ENCODE data around the gene POC1A. TPM values are rescaled to one million over a fixed set of nuclear protein-coding genes. Genes with fewer than 3 reads are reported as not detected.

POC1A gene
- polyA plus RNA-seq, 1 donor from 2014 or later: 1.3 TPM

- no peaks in the 10 kb centered on the region for H3F3A ChIP-seq (ENCODE audit: insufficient read depth, low read length, poor library complexity, severe bottlenecking)
- no peak overlapping the region for H3K9ac ChIP-seq (ENCODE audit: low read length)
- no peaks in the 10 kb centered on the region for H3K36me3 ChIP-seq (ENCODE audit: insufficient read depth, low read length)
- no peak for TF ChIP-seq TAF1 (IDR thresholded peaks at IDR 0.05; ENCODE audit: low read depth)
- TF ChIP-seq CTCF (IDR thresholded peaks at IDR 0.05; ENCODE audit: poor library complexity, severe bottlenecking): no peak
- TF ChIP-seq REST (IDR thresholded peaks at IDR 0.05; ENCODE audit: borderline replicate concordance): no peak
- no peak for TF ChIP-seq MXI1 (conservative IDR thresholded peaks at IDR 0.05; ENCODE audit: poor library complexity, severe bottlenecking)
- TF ChIP-seq SMC3 (conservative IDR thresholded peaks at IDR 0.05; ENCODE audit: poor library complexity): no peak
- TF ChIP-seq EZH2 (IDR thresholded peaks at IDR 0.05; ENCODE audit: borderline replicate concordance, insufficient read depth, low read length, poor library complexity, severe bottlenecking): no peak
- TF ChIP-seq RAD21 (conservative IDR thresholded peaks at IDR 0.05): no peak
- TF ChIP-seq POLR2AphosphoS5 (IDR thresholded peaks at IDR 0.05): no peak
- TF ChIP-seq EP300 (conservative IDR thresholded peaks at IDR 0.05; ENCODE audit: poor library complexity, severe bottlenecking): no peak
- H3K4me3 ChIP-seq (ENCODE audit: low read length): no peak overlapping the region
- no peaks in the 10 kb centered on the region for H3K9me3 ChIP-seq (ENCODE audit: low read length)
- H3K79me2 ChIP-seq (replicated peaks; ENCODE audit: insufficient read depth, low read length): no peaks in the 10 kb centered on the region
- no peak overlapping the region for H3K4me2 ChIP-seq (ENCODE audit: low read length)
- no peaks in the 10 kb centered on the region for H3K9me2 ChIP-seq (ENCODE audit: insufficient read depth, low read length)
- H4K20me1 ChIP-seq (ENCODE audit: insufficient read depth): no peaks in the 10 kb centered on the region
- no peaks in the 10 kb centered on the region for H3K27me3 ChIP-seq (ENCODE audit: insufficient read depth, low read depth, low read length)
- no peak overlapping the region for H2AFZ ChIP-seq (ENCODE audit: low read depth, low read length)
- no peak overlapping the region for H3K27ac ChIP-seq (ENCODE audit: low read length)
Measured at GRCh38 chr3:52046186-52046901, 107.9 kb downstream of the POC1A start.

- Histone ChIP-seq H3K27ac (ENCODE audit: low read length) (no peak overlapping the region), H3K9ac (ENCODE audit: low read length) (no peak overlapping the region)
Measured at GRCh38 chr3:52044869-52045619, 109.2 kb downstream of the POC1A start.

More at GRCh38 chr3:52044869-52045619, 109.2 kb downstream of the POC1A start:
- Histone ChIP-seq H3F3A (ENCODE audit: insufficient read depth, low read length, poor library complexity, severe bottlenecking) (no peaks in the 10 kb centered on the region), H3K27me3 (ENCODE audit: insufficient read depth, low read depth, low read length) (no peaks in the 10 kb centered on the region), H3K79me2 (replicated peaks; ENCODE audit: insufficient read depth, low read length) (no peaks in the 10 kb centered on the region), H3K4me3 (ENCODE audit: low read length) (no peak overlapping the region), H2AFZ (ENCODE audit: low read depth, low read length) (no peak overlapping the region), H4K20me1 (ENCODE audit: insufficient read depth) (no peaks in the 10 kb centered on the region), H3K36me3 (ENCODE audit: insufficient read depth, low read length) (no peaks in the 10 kb centered on the region), H3K4me2 (ENCODE audit: low read length) (no peak overlapping the region), H3K9me2 (ENCODE audit: insufficient read depth, low read length) (no peaks in the 10 kb centered on the region), H3K9me3 (ENCODE audit: low read length) (no peaks in the 10 kb centered on the region)
- TF ChIP-seq SMC3 (conservative IDR thresholded peaks at IDR 0.05; ENCODE audit: poor library complexity): no peak
- TF ChIP-seq MXI1 (conservative IDR thresholded peaks at IDR 0.05; ENCODE audit: poor library complexity, severe bottlenecking): no peak
- no peak for TF ChIP-seq CTCF (IDR thresholded peaks at IDR 0.05; ENCODE audit: poor library complexity, severe bottlenecking)
- no peak for TF ChIP-seq RAD21 (conservative IDR thresholded peaks at IDR 0.05)
- TF ChIP-seq EP300 (conservative IDR thresholded peaks at IDR 0.05; ENCODE audit: poor library complexity, severe bottlenecking): no peak
- TF ChIP-seq EZH2 (IDR thresholded peaks at IDR 0.05; ENCODE audit: borderline replicate concordance, insufficient read depth, low read length, poor library complexity, severe bottlenecking): no peak
- no peak for TF ChIP-seq REST (IDR thresholded peaks at IDR 0.05; ENCODE audit: borderline replicate concordance)
- no peak for TF ChIP-seq POLR2AphosphoS5 (IDR thresholded peaks at IDR 0.05)
- no peak for TF ChIP-seq TAF1 (IDR thresholded peaks at IDR 0.05; ENCODE audit: low read depth)

Measured in neural cell (in vitro differentiated cells).